Pancreas (tissue), 10 donors: Measurements from ENCODE around the gene DDX54. TPM values are rescaled to one million over a fixed set of nuclear protein-coding genes. Genes with fewer than 3 reads are reported as not detected.
A peak's percentile ranks its signal among the peaks of the same experiment; 100 is the strongest.

ENCODE experiments used
- ATAC-seq, 4 donors: fragments of 200-7000 bp; cut with Tn5 transposase; one replicate each; pipeline versions ENCODE4 v1.8.0 to v1.9.1; 2020; ENCODE audit warnings: mild to moderate bottlenecking in 4 of 4, moderate library complexity in 4 of 4
- DNase-seq, 6 donors: peaks; one replicate each; pipeline ENCODE4 v3.0.0-alpha.2; 2020
- FAIRE-seq: peaks from 2 replicates; lab custom pipeline; 2012; peaks lifted over from hg19 to GRCh38; lab: Jason Lieb, UNC
- H3K27ac ChIP-seq, 4 donors: fragments of 200-600 bp; sonication (generic); 1 replicate in 3 of 4; 2 replicates in 1 of 4; pipeline versions ENCODE4 v1.5.0 to v1.8.0; 2020
- H3K27me3 ChIP-seq, 4 donors: fragments of 200-600 bp; one replicate each; pipeline ENCODE4 v1.8.0; 2021
- H3K36me3 ChIP-seq, 3 donors: fragments of 200-600 bp; sonication (generic) in 1 of 3; one replicate each; pipeline versions ENCODE4 v1.5.0 to v1.8.0; 2020 to 2021
- H3K4me1 ChIP-seq, 3 donors: fragments of 200-600 bp; one replicate each; pipeline ENCODE4 v1.8.0; 2021
- H3K4me3 ChIP-seq, 4 donors: fragments of 200-600 bp; sonication (generic) in 2 of 4; one replicate each; pipeline versions ENCODE4 v1.5.0 to v1.8.0; 2020 to 2021
- H3K9me3 ChIP-seq, 4 donors: fragments of 200-600 bp; one replicate each; pipeline ENCODE4 v1.8.0; 2021
- CTCF ChIP-seq, 4 donors: fragments of 200-600 bp; sonication (generic) in 3 of 4; IDR thresholded peaks; one replicate each; pipeline versions ENCODE4 v1.5.0 to v1.8.0; 2021; ENCODE audit warnings: antibody characterized with exemption in 4 of 4
- WGBS, 2 donors: extraction: QIAGEN DNeasy Blood & Tissue Kit; methylation state at CpG; one replicate each; pipeline ENCODE4 v1.1.7; 2013; 5-methylcytosine and 5-hydroxymethylcytosine counted together
- intact Hi-C, 3 donors: fragments of 100-400 bp; cut with DNase I; formaldehyde crosslinking; loops; one replicate each; pipeline versions ENCODE4 v1.11.1 to v1.14.2; 2022
- polyA plus RNA-seq, 2 donors: library from polyadenylated mRNA; stranded (reverse); fragments of 200-250 nt; gene quantifications; one replicate each; pipeline ENCODE4 v1.2.3, GENCODE V29; 2013
- total RNA-seq, 6 donors: library from RNA; stranded (reverse); fragmentation: NEBNext Ultra II Directional in 4 of 6; extraction: Animal tissue kit (Norgen Biotek cat#: 25700) in 4 of 6; gene quantifications; one replicate each; pipeline versions ENCODE4 v1.2.1 to v1.2.4, GENCODE V29; 2021 to 2023
- donor health status: healthy with polysubstance abuse.
- donor health status: DM: no; HTN: no; CAD: no; lungs with moderate emphysema.
- donor health status: DM: no; HTN: no; CAD: no.
- donor health status: control.
- donor health status: control.
- donor health status: Bipolar disorder and iron deficiency.
- donor health status: DM: yes; HTN: yes; CAD: no.
- donor health status: DM: no; HTN: no; CAD: no.
- donor health status: DM: no; HTN: no; CAD: no.
- donor health status: DM: yes; HTN: yes; CAD: no.

Gene DDX54
- total and polyA plus RNA-seq, 8 donors: 30.0 to 71.4 (median 54.6) TPM

- peaks cover 8 to 43% (median 21%) of the 10 kb centered on the region in 3 donors for H3K4me1 ChIP-seq
- WGBS, 2 donors: 93 to 97% methylated on average over 5 of the region's 5 CpGs
- H3K27me3 ChIP-seq: no peaks in the 10 kb centered on the region
- intact Hi-C loops: no loop called here
- DNase-seq (no peak), ATAC-seq (no peak), FAIRE-seq (no peak)
- no peak for TF ChIP-seq CTCF (IDR thresholded peaks at IDR 0.05)
- no peak overlapping the region for H3K4me3 ChIP-seq
- H3K27ac ChIP-seq: no peak overlapping the region
- H3K9me3 ChIP-seq: no peaks in the 10 kb centered on the region
- H3K36me3 ChIP-seq: peaks cover 0 to 54% (median 12%) of the 10 kb centered on the region in 3 donors
Observed at GRCh38 chr12:113227686-113228391, 42.6 kb upstream of the DDX54 start.

- FAIRE-seq (no peak), ATAC-seq (no peak), DNase-seq (no peak)
- 80 to 81% methylated on average over 13 of the region's 13 CpGs for WGBS, 2 donors
- H3K4me3 ChIP-seq: no peak overlapping the region
- H3K36me3 ChIP-seq: peaks cover 0 to 45% (median 3%) of the 10 kb centered on the region in 3 donors
- H3K9me3 ChIP-seq: no peaks in the 10 kb centered on the region
- H3K27me3 ChIP-seq: no peaks in the 10 kb centered on the region
- peaks cover 8 to 45% (median 26%) of the 10 kb centered on the region in 3 donors for H3K4me1 ChIP-seq
- TF ChIP-seq CTCF (IDR thresholded peaks at IDR 0.05): no peak
- intact Hi-C loops: no loop called here
- no peak overlapping the region for H3K27ac ChIP-seq
Observed at GRCh38 chr12:113226696-113227568, 41.7 kb upstream of the DDX54 start.

- Histone ChIP-seq H3K27ac (no peak overlapping the region), H3K27me3 (no peaks in the 10 kb centered on the region), H3K4me3 (no peak overlapping the region), H3K9me3 (no peaks in the 10 kb centered on the region), H3K36me3 (peaks cover 0 to 33% (median 0%) of the 10 kb centered on the region in 3 donors), H3K4me1 (peaks cover 8 to 30% (median 26%) of the 10 kb centered on the region in 3 donors)
- 90 to 96% methylated on average over 4 of the region's 4 CpGs for WGBS, 2 donors
- no peak for TF ChIP-seq CTCF (IDR thresholded peaks at IDR 0.05)
- FAIRE-seq (no peak), DNase-seq (no peak), ATAC-seq (no peak)
- intact Hi-C loops: no loop called here
Observed at GRCh38 chr12:113224955-113225354, 39.7 kb upstream of the DDX54 start.

GRCh38 chr12:113222730-113223531 is 37.7 kb upstream of the DDX54 start:
- TF ChIP-seq CTCF (IDR thresholded peaks at IDR 0.05): no peak
- intact Hi-C loops: no loop called here
- Histone ChIP-seq H3K9me3 (no peaks in the 10 kb centered on the region), H3K27me3 (no peaks in the 10 kb centered on the region), H3K36me3 (peaks cover 0 to 15% (median 0%) of the 10 kb centered on the region in 3 donors), H3K4me1 (peaks cover 8 to 26% (median 18%) of the 10 kb centered on the region in 3 donors), H3K27ac (peak overlapping the region; percentile 84 to 95 (median 89)), H3K4me3 (peak overlapping the region in 3 of 4 donors; percentile 61 to 95 (median 88))
- 6 to 8% methylated on average over 11 of the region's 11 CpGs for WGBS, 2 donors
- FAIRE-seq (peak; percentile 51), DNase-seq (peak in 5 of 6 donors; percentile 75 to 88 (median 84)), ATAC-seq (peak; percentile 28 to 52 (median 48))
